GM19438 (cell line): ENCODE measurements around the gene GSTA4.

Experiments used
- ATAC-seq: cut with Tn5 transposase; IDR thresholded peaks from one replicate; pipeline ENCODE4 v1.9.1; 2021; ENCODE audit warnings: low read depth; ENCODE audit not compliant: unreplicated experiment

Gene GSTA4

GRCh38 chr6:52929321-52930164 lies 65.5 kb downstream of the GSTA4 start:
- ATAC-seq, result no peak
